GM23338 (cell line): ENCODE data around the gene CTNNA2. TPM values are rescaled to one million over a fixed set of nuclear protein-coding genes. Genes with fewer than 3 reads are reported as not detected.

Experiments
- ATAC-seq: fragments of 200-7000 bp; cut with Tn5 transposase; 3 replicates; pipeline ENCODE4 v1.9.1; 2020
- DNase-seq: peaks from one replicate; pipeline ENCODE4 v3.0.0-alpha.2; 2015; ENCODE audit warnings: low spot score
- H2AFZ ChIP-seq: fragments of 200-600 bp; sonication (generic); 2 replicates; pipeline ENCODE4 v1.8.0; 2016; ENCODE audit warnings: antibody characterized with exemption, mild to moderate bottlenecking, moderate library complexity
- H3F3A ChIP-seq: fragments of 200-600 bp; sonication (generic); replicated peaks from 2 replicates; pipeline ENCODE4 v1.8.0; 2017; ENCODE audit warnings: antibody characterized with exemption, mixed run types, low read depth
- H3K27ac ChIP-seq: fragments of 200-600 bp; sonication (generic); 2 replicates; pipeline ENCODE4 v1.6.1; 2016; ENCODE audit warnings: low read depth
- H3K27me3 ChIP-seq: fragments of 200-600 bp; sonication (generic); 2 replicates; pipeline ENCODE4 v1.8.0; 2016; ENCODE audit warnings: mild to moderate bottlenecking, mixed run types, moderate library complexity; ENCODE audit not compliant: insufficient read depth
- H3K36me3 ChIP-seq: fragments of 200-600 bp; sonication (generic); 2 replicates; pipeline ENCODE4 v1.8.0; 2016; ENCODE audit warnings: mild to moderate bottlenecking; ENCODE audit not compliant: insufficient read depth
- H3K4me1 ChIP-seq: fragments of 200-600 bp; sonication (generic); 2 replicates; pipeline ENCODE4 v1.8.0; 2016; ENCODE audit warnings: mild to moderate bottlenecking, moderate library complexity; ENCODE audit not compliant: insufficient read depth
- H3K4me2 ChIP-seq: fragments of 200-600 bp; sonication (generic); 2 replicates; pipeline ENCODE4 v1.7.1; 2017; ENCODE audit warnings: mixed run types
- H3K4me3 ChIP-seq: fragments of 200-600 bp; sonication (generic); 2 replicates; pipeline ENCODE4 v1.6.1; 2016; ENCODE audit warnings: mixed run types
- H3K79me2 ChIP-seq: fragments of 200-600 bp; sonication (generic); replicated peaks from 2 replicates; pipeline ENCODE4 v1.8.0; 2017; ENCODE audit warnings: mild to moderate bottlenecking; ENCODE audit not compliant: insufficient read depth
- H3K9me2 ChIP-seq: fragments of 200-600 bp; sonication (generic); 2 replicates; pipeline ENCODE4 v1.8.0; 2017; ENCODE audit not compliant: insufficient read depth
- H4K20me1 ChIP-seq: fragments of 200-600 bp; sonication (generic); replicated peaks from 2 replicates; pipeline ENCODE4 v1.8.0; 2017; ENCODE audit warnings: mild to moderate bottlenecking; ENCODE audit not compliant: insufficient read depth
- H3K27ac Mint-ChIP-seq: 2 replicates; pipeline ENCODE4 v1.8.0; 2020; ENCODE audit warnings: inconsistent platforms, mild to moderate bottlenecking, moderate library complexity, mixed read lengths
- H3K27me3 Mint-ChIP-seq: 3 replicates; pipeline ENCODE4 v1.8.0; 2022; ENCODE audit warnings: low read depth, mild to moderate bottlenecking, moderate library complexity, mixed read lengths, inconsistent platforms; ENCODE audit not compliant: insufficient read depth, poor library complexity
- H3K36me3 Mint-ChIP-seq: 3 replicates; pipeline ENCODE4 v1.8.0; 2021; ENCODE audit warnings: low read depth, mild to moderate bottlenecking, inconsistent platforms, moderate library complexity, mixed read lengths
- H3K4me1 Mint-ChIP-seq: 3 replicates; pipeline ENCODE4 v1.8.0; 2020; ENCODE audit warnings: mild to moderate bottlenecking, inconsistent platforms, mixed read lengths
- H3K4me3 Mint-ChIP-seq: 3 replicates; pipeline ENCODE4 v1.8.0; 2021; ENCODE audit warnings: moderate library complexity, mild to moderate bottlenecking, inconsistent platforms, mixed read lengths
- H3K9me3 Mint-ChIP-seq: 3 replicates; pipeline ENCODE4 v1.8.0; 2020; ENCODE audit warnings: moderate library complexity, mild to moderate bottlenecking, inconsistent platforms, mixed read lengths
- CTCF ChIP-seq, 2 experiments: fragments of 200-600 bp in 1 of 2; sonication (generic) in 1 of 2; conservative IDR thresholded peaks; 2 replicates each; pipeline versions ENCODE4 v1.5.1 to v1.6.1; 2016 to 2017; ENCODE audit warnings: antibody characterized with exemption in 2 of 2, low read depth in 2 of 2, mild to moderate bottlenecking in 2 of 2, moderate library complexity in 1 of 2
- EZH2 ChIP-seq: fragments of 200-600 bp; sonication (generic); IDR thresholded peaks from one replicate; pipeline ENCODE4 v1.8.0; 2017; ENCODE audit warnings: antibody characterized with exemption, mild to moderate bottlenecking, low read depth; ENCODE audit not compliant: unreplicated experiment
- EZH2phosphoT487 ChIP-seq: fragments of 200-600 bp; sonication (generic); IDR thresholded peaks from one replicate; pipeline ENCODE4 v1.8.1; 2018; ENCODE audit warnings: antibody characterized with exemption; ENCODE audit not compliant: unreplicated experiment
- JUNB ChIP-seq: IDR thresholded peaks from one replicate; pipeline ENCODE4 v1.6.1; 2016; ENCODE audit warnings: antibody characterized with exemption; ENCODE audit not compliant: unreplicated experiment
- NANOG ChIP-seq: IDR thresholded peaks from 2 replicates; pipeline ENCODE4 v1.6.1; 2016; ENCODE audit warnings: antibody characterized with exemption, borderline replicate concordance
- ZNF114 ChIP-seq: fragments of 250-450 bp; sonication (Bioruptor Pico); IDR thresholded peaks from 2 replicates; pipeline ENCODE4 v1.5.0; 2020; ENCODE audit warnings: mild to moderate bottlenecking, moderate library complexity
- ZNF331 ChIP-seq: fragments of 250-450 bp; sonication (Bioruptor Pico); IDR thresholded peaks from 2 replicates; pipeline ENCODE4 v1.5.0; 2020; ENCODE audit warnings: low read depth, mild to moderate bottlenecking, moderate library complexity
- polyA plus RNA-seq: library from polyadenylated mRNA; unstranded; fragments of >200 nt; fragmentation: Nextera tagmentation; extraction: Ambion mirVana; gene quantifications from 2 replicates; pipeline ENCODE4 v1.2.1, GENCODE V29; 2016
- total RNA-seq: library from RNA; depleted of rRNA; stranded (reverse); fragments of >200 nt; shearing (Covaris generic); gene quantifications from 2 replicates; pipeline ENCODE4 v1.2.3, GENCODE V29; 2014
- TF ChIP-seq, protein P1 (sequence below): IDR thresholded peaks from 2 replicates; pipeline ENCODE4 v1.6.1; 2016; ENCODE audit warnings: antibody characterized with exemption
- TF ChIP-seq, protein P2 (sequence below): IDR thresholded peaks from one replicate; pipeline ENCODE4 v1.6.1; 2018; ENCODE audit warnings: antibody characterized with exemption; ENCODE audit not compliant: unreplicated experiment

Gene CTNNA2
- total and polyA plus RNA-seq, 2 experiments from 2014 or later, result 6.4 to 15.6 TPM

DNA sequence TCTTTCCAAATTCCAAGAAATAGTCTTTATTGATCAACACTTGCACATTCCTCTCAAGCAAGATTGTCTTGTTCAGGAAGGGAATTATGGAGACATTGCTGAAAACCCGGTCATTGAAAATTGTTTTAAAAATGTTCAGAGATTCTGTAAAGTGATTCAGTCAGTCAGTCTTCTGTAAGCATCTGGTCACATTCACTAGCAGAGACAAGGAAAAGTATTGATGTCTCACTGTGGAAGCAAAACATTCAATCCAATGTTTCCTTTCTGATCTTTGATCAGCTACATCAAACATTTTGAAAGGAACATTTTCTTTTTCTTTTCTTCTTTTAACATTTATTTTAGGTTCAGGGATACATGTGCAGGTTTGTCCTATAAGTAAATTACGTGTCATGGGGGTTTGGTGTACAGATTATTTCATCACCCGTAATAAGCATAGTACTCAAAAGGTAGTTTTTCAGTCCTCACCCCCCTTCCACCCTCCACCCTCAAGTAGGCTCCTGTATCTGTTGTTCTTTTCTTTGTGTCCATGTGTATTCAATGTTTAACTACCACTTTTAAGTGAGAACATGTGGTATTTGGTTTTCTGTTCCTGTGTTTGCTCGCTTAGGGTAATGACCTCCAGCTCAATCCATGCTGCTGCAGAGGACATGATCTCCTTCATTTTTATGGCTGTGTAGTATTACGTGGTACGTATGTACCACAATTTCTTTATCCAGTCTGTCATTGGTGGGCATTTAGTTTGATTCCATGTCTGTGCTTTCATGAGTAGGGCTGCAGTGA is 61.2 kb downstream of the CTNNA2 start (continued):
- no peak for TF ChIP-seq ZNF114 (CRISPR knock-in tag)

GRCh38 chr2:79576451-79576850 is 63.6 kb downstream of the CTNNA2 start:
- Histone ChIP-seq H4K20me1 (no peaks in the 10 kb centered on the region), H2AFZ (no peak overlapping the region), H3K27ac (no peak overlapping the region), H3F3A (no peaks in the 10 kb centered on the region), H3K4me1 (peaks cover 10% of the 10 kb centered on the region), H3K36me3 (no peaks in the 10 kb centered on the region), H3K4me2 (no peak overlapping the region), H3K27me3 (no peaks in the 10 kb centered on the region), H3K4me3 (no peak overlapping the region), H3K79me2 (no peaks in the 10 kb centered on the region), H3K9me2 (0 out of 2 replicates have a peak, but pooled peaks cover 7% of the 10 kb centered on the region)
- no peak overlapping the region for H3K4me3 Mint-ChIP-seq
- no peak for DNase-seq
- peaks cover 12% of the 10 kb centered on the region; the same call in 2 of the 3 replicates for H3K4me1 Mint-ChIP-seq
- no peaks in the 10 kb centered on the region for H3K27me3 Mint-ChIP-seq
- no peaks in the 10 kb centered on the region for H3K9me3 Mint-ChIP-seq
- TF ChIP-seq EZH2phosphoT487 (no peak), JUNB (no peak), EZH2 (no peak)
- TF ChIP-seq, protein P1, sequence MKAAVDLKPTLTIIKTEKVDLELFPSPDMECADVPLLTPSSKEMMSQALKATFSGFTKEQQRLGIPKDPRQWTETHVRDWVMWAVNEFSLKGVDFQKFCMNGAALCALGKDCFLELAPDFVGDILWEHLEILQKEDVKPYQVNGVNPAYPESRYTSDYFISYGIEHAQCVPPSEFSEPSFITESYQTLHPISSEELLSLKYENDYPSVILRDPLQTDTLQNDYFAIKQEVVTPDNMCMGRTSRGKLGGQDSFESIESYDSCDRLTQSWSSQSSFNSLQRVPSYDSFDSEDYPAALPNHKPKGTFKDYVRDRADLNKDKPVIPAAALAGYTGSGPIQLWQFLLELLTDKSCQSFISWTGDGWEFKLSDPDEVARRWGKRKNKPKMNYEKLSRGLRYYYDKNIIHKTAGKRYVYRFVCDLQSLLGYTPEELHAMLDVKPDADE, result no peak
- TF ChIP-seq, protein P2, sequence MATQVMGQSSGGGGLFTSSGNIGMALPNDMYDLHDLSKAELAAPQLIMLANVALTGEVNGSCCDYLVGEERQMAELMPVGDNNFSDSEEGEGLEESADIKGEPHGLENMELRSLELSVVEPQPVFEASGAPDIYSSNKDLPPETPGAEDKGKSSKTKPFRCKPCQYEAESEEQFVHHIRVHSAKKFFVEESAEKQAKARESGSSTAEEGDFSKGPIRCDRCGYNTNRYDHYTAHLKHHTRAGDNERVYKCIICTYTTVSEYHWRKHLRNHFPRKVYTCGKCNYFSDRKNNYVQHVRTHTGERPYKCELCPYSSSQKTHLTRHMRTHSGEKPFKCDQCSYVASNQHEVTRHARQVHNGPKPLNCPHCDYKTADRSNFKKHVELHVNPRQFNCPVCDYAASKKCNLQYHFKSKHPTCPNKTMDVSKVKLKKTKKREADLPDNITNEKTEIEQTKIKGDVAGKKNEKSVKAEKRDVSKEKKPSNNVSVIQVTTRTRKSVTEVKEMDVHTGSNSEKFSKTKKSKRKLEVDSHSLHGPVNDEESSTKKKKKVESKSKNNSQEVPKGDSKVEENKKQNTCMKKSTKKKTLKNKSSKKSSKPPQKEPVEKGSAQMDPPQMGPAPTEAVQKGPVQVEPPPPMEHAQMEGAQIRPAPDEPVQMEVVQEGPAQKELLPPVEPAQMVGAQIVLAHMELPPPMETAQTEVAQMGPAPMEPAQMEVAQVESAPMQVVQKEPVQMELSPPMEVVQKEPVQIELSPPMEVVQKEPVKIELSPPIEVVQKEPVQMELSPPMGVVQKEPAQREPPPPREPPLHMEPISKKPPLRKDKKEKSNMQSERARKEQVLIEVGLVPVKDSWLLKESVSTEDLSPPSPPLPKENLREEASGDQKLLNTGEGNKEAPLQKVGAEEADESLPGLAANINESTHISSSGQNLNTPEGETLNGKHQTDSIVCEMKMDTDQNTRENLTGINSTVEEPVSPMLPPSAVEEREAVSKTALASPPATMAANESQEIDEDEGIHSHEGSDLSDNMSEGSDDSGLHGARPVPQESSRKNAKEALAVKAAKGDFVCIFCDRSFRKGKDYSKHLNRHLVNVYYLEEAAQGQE, result no peak
- ATAC-seq, result no peak
- no peak overlapping the region for H3K27ac Mint-ChIP-seq
- H3K36me3 Mint-ChIP-seq, result no peaks in the 10 kb centered on the region; the same call in 2 of the 3 replicates

DNA sequence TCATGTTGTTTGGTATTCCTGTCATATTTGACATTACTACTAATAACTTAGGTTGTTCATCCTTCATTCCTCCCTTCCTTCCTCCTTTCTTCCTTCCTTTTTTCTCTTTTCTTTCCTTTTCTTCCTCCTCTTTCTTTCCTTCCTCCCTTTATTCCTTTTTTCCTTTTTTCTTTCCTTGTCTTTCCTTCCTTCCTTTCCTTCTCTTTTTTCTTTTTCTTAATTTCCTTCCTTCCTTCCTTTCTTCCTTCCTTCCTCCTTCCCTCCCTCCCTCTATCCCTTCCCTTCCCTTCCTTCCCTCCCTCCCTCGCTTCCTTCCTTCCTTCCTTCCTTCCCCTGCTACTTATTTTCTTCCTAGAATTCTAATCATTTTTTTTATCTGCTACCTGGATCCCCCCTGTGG is 66.1 kb downstream of the CTNNA2 start:
- Histone ChIP-seq H3K4me2 (no peak overlapping the region), H2AFZ (no peak overlapping the region), H3K27ac (no peak overlapping the region), H4K20me1 (no peaks in the 10 kb centered on the region), H3K79me2 (no peaks in the 10 kb centered on the region), H3K36me3 (no peaks in the 10 kb centered on the region), H3K4me1 (peaks cover 10% of the 10 kb centered on the region), H3K27me3 (no peaks in the 10 kb centered on the region), H3K9me2 (0 out of 2 replicates have a peak, but pooled peaks cover 7% of the 10 kb centered on the region), H3F3A (no peaks in the 10 kb centered on the region), H3K4me3 (no peak overlapping the region)
- H3K27me3 Mint-ChIP-seq, result no peaks in the 10 kb centered on the region
- H3K9me3 Mint-ChIP-seq, result no peaks in the 10 kb centered on the region
- H3K4me1 Mint-ChIP-seq, result peaks cover 11% of the 10 kb centered on the region; the same call in 2 of the 3 replicates
- no peak overlapping the region for H3K4me3 Mint-ChIP-seq
- ATAC-seq (no peak), DNase-seq (no peak)
- no peaks in the 10 kb centered on the region; the same call in 2 of the 3 replicates for H3K36me3 Mint-ChIP-seq
- H3K27ac Mint-ChIP-seq, result no peak overlapping the region
- TF ChIP-seq CTCF (conservative IDR thresholded peaks at IDR 0.05; ENCODE audit: low read depth in 2 of 2), result no peak
- no peak for TF ChIP-seq ZNF114 (CRISPR knock-in tag)
- no peak for TF ChIP-seq ZNF331
- TF ChIP-seq NANOG, result no peak
